Skeletal muscle tissue (tissue), 4 donors: Measurements from ENCODE around the gene HSPA5. TPM values are rescaled to one million over a fixed set of nuclear protein-coding genes. Genes with fewer than 3 reads are reported as not detected.
"Not testable (repeated sequence)": the region's sequence is repeated elsewhere in the genome, so short reads cannot be mapped to it uniquely, and the experiment has no call there.

ENCODE experiments used
- H3K27ac ChIP-seq: one replicate; pipeline ENCODE4 v1.7.0; 2013; ENCODE audit warnings: mild to moderate bottlenecking, low read depth, low read length, inconsistent platforms
- H3K27me3 ChIP-seq, 3 donors: one replicate each; pipeline ENCODE4 v1.7.0; 2013; ENCODE audit warnings: low read length in 3 of 3; ENCODE audit not compliant: control insufficient read depth in 3 of 3, insufficient read depth in 3 of 3
- H3K36me3 ChIP-seq, 3 donors: one replicate each; pipeline ENCODE4 v1.7.0; 2013; ENCODE audit warnings: low read length in 3 of 3; ENCODE audit not compliant: control insufficient read depth in 3 of 3, insufficient read depth in 3 of 3
- H3K4me1 ChIP-seq, 3 donors: one replicate each; pipeline ENCODE4 v1.7.0; 2013; ENCODE audit warnings: low read length in 3 of 3, mild to moderate bottlenecking in 3 of 3; ENCODE audit not compliant: control insufficient read depth in 3 of 3, insufficient read depth in 3 of 3
- H3K4me3 ChIP-seq, 3 donors: one replicate each; pipeline ENCODE4 v1.7.0; 2013; ENCODE audit warnings: low read length in 3 of 3
- H3K9ac ChIP-seq, 3 donors: one replicate each; pipeline ENCODE4 v1.7.0; 2013; ENCODE audit warnings: low read length in 3 of 3, mild to moderate bottlenecking in 3 of 3, moderate library complexity in 2 of 3, low read depth in 1 of 3
- H3K9me3 ChIP-seq, 3 donors: one replicate each; pipeline ENCODE4 v1.7.0; 2013; ENCODE audit warnings: low read length in 3 of 3; ENCODE audit not compliant: control insufficient read depth in 3 of 3
- total RNA-seq: library from RNA; depleted of rRNA; stranded (reverse); fragments of >200 nt; gene quantifications from one replicate; pipeline ENCODE4 v1.2.3, GENCODE V29; 2014
- donor health status: Osteomylitis.

Gene HSPA5
- total RNA-seq, 1 donor from 2014 or later, result 48.5 TPM

DNA sequence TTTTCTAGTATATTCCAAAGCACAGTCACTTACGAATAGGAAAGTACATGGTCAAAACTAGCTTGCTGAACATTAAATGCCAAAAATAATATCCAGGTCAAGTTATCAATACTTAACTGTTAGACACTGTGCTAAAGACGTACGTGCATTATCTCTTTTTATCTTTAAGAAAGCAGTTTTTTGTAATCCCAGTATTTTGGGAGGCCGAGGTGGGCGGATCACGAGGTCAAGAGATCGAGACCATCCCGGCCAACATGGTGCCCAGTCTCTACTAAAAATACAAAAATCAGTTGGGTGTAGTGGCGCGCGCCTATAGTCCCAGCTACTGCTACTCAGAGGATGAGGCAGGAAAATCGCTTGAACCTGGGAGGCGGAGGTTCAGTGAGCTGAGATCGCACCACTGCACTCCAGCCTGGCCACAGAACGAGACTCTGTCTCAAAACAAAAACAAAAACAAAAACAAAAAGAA, 2.7 kb upstream of the HSPA5 start:
- Histone ChIP-seq H3K27me3 (no peaks in the 10 kb centered on the region), H3K27ac (no peak overlapping the region), H3K9ac (no peak overlapping the region), H3K4me3 (no peak overlapping the region), H3K9me3 (no peaks in the 10 kb centered on the region), H3K36me3 (peaks cover 5 to 13% (median 8%) of the 10 kb centered on the region in 3 donors), H3K4me1 (peaks cover 12 to 25% (median 21%) of the 10 kb centered on the region in 3 donors)

- Histone ChIP-seq H3K27me3 (no peaks in the 10 kb centered on the region), H3K27ac (peak overlapping the region; percentile 97), H3K36me3 (peaks cover 19 to 30% (median 24%) of the 10 kb centered on the region in 3 donors), H3K9me3 (no peaks in the 10 kb centered on the region), H3K4me1 (peaks cover 29 to 41% (median 38%) of the 10 kb centered on the region in 3 donors), H3K9ac (peak overlapping the region; percentile 97 to 100 (median 97)), H3K4me3 (peak overlapping the region; percentile 92 to 100 (median 93))
These were observed 958 bp upstream of the HSPA5 start for GRCh38 chr9:125241863-125242739.

DNA sequence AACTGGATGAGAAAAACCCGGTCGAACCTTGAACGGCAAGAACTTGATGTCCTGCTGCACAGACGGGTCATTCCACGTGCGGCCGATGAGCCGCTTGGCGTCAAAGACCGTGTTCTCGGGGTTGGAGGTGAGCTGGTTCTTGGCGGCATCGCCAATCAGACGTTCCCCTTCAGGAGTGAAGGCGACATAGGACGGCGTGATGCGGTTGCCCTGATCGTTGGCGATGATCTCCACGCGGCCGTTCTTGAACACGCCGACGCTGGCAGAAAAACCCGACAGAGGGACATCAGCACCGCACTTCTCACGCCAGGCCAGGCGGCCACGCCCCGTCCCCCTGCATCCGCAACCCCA, 519 bp downstream of the HSPA5 start:
- H3K36me3 ChIP-seq, result peaks cover 27 to 45% (median 31%) of the 10 kb centered on the region in 3 donors
- H3K4me1 ChIP-seq, result peaks cover 37 to 56% (median 51%) of the 10 kb centered on the region in 3 donors
- H3K27ac ChIP-seq, result peak overlapping the region; percentile 95

DNA sequence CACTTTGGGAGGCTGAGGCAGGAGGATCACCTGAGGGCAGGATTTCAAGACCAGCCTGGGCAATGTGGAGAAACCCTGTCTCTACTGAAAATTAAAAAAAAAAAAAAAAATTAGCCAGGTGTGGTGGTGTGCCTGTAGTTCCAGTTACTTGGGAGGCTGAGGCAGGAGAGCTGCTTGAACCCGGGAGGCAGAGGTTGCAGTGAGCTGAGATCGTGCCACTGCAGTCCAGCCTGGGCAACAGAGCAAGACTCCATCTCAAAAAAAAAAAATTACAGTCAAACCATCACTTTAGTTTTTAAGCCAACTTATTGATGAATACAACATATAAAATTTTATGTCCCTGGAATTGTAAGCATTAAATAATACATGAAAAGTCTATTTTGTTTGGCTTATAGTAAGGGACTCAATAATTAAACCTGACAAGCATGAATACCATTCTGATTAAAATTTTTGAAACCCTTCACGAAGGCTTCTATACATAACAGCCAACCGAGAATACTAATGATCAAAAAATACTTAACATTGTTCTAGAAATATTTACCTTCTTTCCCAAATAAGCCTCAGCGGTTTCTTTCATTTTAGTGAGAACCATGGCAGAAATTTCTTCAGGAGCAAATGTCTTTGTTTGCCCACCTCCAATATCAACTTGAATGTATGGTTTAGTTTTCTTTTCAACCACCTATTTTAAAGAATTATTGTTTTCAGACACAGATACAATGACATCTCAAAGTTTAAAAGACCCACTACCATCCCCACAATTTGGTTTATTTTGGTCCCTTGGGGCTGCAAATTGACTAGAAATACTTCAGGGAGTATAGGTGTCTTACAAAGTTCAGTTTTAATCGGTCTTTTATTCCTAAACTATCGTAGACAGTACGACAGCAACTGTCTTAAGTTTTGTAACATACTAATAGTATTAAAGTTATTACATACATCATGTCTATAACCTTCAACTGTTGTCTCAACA, 1.2 kb downstream of the HSPA5 start:
- Histone ChIP-seq H3K4me3 (peak overlapping the region; percentile 99 to 100 (median 99)), H3K27me3 (no peaks in the 10 kb centered on the region), H3K9me3 (no peaks in the 10 kb centered on the region), H3K9ac (peak overlapping the region; percentile 98 to 100 (median 99)), H3K36me3 (peaks cover 29 to 48% (median 33%) of the 10 kb centered on the region in 3 donors), H3K4me1 (peaks cover 43 to 63% (median 51%) of the 10 kb centered on the region in 3 donors), H3K27ac (peak overlapping the region; percentile 95)

More for the DNA sequence above, 519 bp downstream of the HSPA5 start:
- peak overlapping the region; percentile 98 to 100 (median 99) for H3K9ac ChIP-seq
- H3K9me3 ChIP-seq, result no peaks in the 10 kb centered on the region
- H3K4me3 ChIP-seq, result peak overlapping the region; percentile 99 to 100 (median 99)
- H3K27me3 ChIP-seq, result no peaks in the 10 kb centered on the region

GRCh38 chr9:125238915-125239446, 2.2 kb downstream of the HSPA5 start:
- Histone ChIP-seq H3K36me3 (peaks cover 31 to 52% (median 35%) of the 10 kb centered on the region in 3 donors), H3K27me3 (no peaks in the 10 kb centered on the region), H3K9me3 (no peaks in the 10 kb centered on the region), H3K27ac (no peak overlapping the region), H3K4me3 (peak overlapping the region; percentile 9 to 49 (median 24)), H3K9ac (peak overlapping the region in 1 of 3 donors; percentile 100), H3K4me1 (peaks cover 45 to 65% (median 51%) of the 10 kb centered on the region in 3 donors)

GRCh38 chr9:125238127-125238914, 2.8 kb downstream of the HSPA5 start:
- Histone ChIP-seq H3K27ac (no peak overlapping the region), H3K36me3 (peaks cover 36 to 56% (median 40%) of the 10 kb centered on the region in 3 donors), H3K4me1 (peaks cover 45 to 65% (median 51%) of the 10 kb centered on the region in 3 donors), H3K4me3 (peak overlapping the region in 2 of 3 donors; percentile 24 to 49), H3K27me3 (no peaks in the 10 kb centered on the region), H3K9ac (peak overlapping the region; percentile 28 to 48 (median 32)), H3K9me3 (no peaks in the 10 kb centered on the region)

- Histone ChIP-seq H3K36me3 (peaks cover 39 to 59% (median 42%) of the 10 kb centered on the region in 3 donors), H3K9ac (peak overlapping the region in 2 of 3 donors; percentile 25 to 50), H3K4me1 (peaks cover 39 to 58% (median 43%) of the 10 kb centered on the region in 3 donors)
- not testable (repeated sequence) for H3K27me3 ChIP-seq, H3K4me3 ChIP-seq, H3K9me3 ChIP-seq, H3K27ac ChIP-seq
These were observed 4.5 kb downstream of the HSPA5 start for GRCh38 chr9:125236520-125237159.

DNA sequence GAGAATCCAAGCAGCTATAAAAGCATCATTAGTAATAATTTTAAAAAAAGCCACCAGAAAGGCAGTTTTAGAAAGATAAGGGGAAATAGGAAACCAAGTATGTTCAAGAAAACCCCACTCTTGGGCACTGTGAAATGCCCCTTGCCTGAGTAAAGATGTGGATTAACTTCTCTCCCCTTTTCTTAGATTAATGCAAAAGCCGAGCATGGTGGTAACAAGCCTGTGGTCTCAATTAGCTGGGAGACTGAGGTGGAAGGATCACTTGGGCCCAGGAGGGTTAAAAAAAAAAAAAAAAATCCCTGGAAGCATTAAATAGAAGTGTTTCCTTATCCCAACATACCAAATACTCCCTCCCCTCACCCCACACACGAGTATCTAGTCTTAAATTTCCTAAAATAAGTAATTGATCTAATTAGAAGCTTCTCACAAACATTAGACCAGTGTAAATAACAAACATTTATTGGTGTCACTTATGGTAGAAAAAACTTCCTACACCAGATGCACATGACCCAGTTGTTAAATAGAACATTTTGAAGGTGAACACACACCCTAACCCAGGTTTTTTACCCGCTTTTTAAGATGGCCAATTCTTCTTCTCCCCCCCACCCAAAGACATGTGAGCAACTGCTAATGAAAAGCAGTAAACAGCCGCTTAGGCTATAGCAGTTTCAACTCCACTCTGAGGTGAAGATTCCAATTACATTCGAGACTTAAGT, 5.2 kb downstream of the HSPA5 start:
- Histone ChIP-seq H3K4me1 (peaks cover 39 to 56% (median 43%) of the 10 kb centered on the region in 3 donors), H3K27me3 (no peaks in the 10 kb centered on the region), H3K4me3 (no peak overlapping the region), H3K9me3 (no peaks in the 10 kb centered on the region), H3K9ac (peak overlapping the region in 2 of 3 donors; percentile 25 to 50), H3K27ac (no peak overlapping the region), H3K36me3 (peaks cover 41 to 58% (median 43%) of the 10 kb centered on the region in 3 donors)
